Frontal cortex (tissue), 4 donors: ENCODE measurements around the gene KCND3. TPM values are rescaled to one million over a fixed set of nuclear protein-coding genes. Genes with fewer than 3 reads are reported as not detected.

Experiments used
- DNase-seq, 2 donors: peaks; one replicate each; pipeline ENCODE4 v3.0.0; 2012; ENCODE audit warnings: low spot score in 2 of 2
- FAIRE-seq: peaks from 2 replicates; lab custom pipeline; 2012; peaks lifted over from hg19 to GRCh38; lab: Jason Lieb, UNC
- total RNA-seq: library from RNA; depleted of rRNA; stranded (reverse); fragments of >200 nt; gene quantifications from one replicate; pipeline ENCODE4 v1.2.3, GENCODE V29; 2014
- donor health status: control.
- donor health status: control.
- donor health status: control.

Gene KCND3
- total RNA-seq, 1 donor from 2014 or later, result 10.6 TPM

GRCh38 chr1:111738436-111739193, 250.9 kb downstream of the KCND3 start:
- no peak for FAIRE-seq
- DNase-seq, result peak; percentile 54 to 63

- FAIRE-seq (no peak), DNase-seq (no peak)
Measured at GRCh38 chr1:111738133-111738435, 251.4 kb downstream of the KCND3 start.

GRCh38 chr1:111737216-111738132, 252.0 kb downstream of the KCND3 start:
- DNase-seq (no peak), FAIRE-seq (no peak)

GRCh38 chr1:111736548-111737215, 252.8 kb downstream of the KCND3 start:
- DNase-seq (peak in 1 of 2 donors; percentile 42), FAIRE-seq (no peak)

- DNase-seq (no peak), FAIRE-seq (no peak)
Measured at GRCh38 chr1:111735858-111736544, 253.5 kb downstream of the KCND3 start.

- FAIRE-seq (no peak), DNase-seq (no peak)
Measured at GRCh38 chr1:111735321-111735720, 254.1 kb downstream of the KCND3 start.

GRCh38 chr1:111734856-111735255, 254.6 kb downstream of the KCND3 start:
- FAIRE-seq (no peak), DNase-seq (no peak)

GRCh38 chr1:111734426-111734825, 255.0 kb downstream of the KCND3 start:
- FAIRE-seq (no peak), DNase-seq (no peak)

- DNase-seq (no peak), FAIRE-seq (no peak)
Measured at GRCh38 chr1:111733992-111734341, 255.5 kb downstream of the KCND3 start.

GRCh38 chr1:111733183-111733991, 256.1 kb downstream of the KCND3 start:
- DNase-seq (peak in 1 of 2 donors; percentile 46), FAIRE-seq (no peak)

GRCh38 chr1:111732718-111733117, 256.8 kb downstream of the KCND3 start:
- DNase-seq, result no peak
- FAIRE-seq, result no peak

GRCh38 chr1:111731956-111732355, 257.5 kb downstream of the KCND3 start:
- FAIRE-seq (no peak), DNase-seq (no peak)

- FAIRE-seq (no peak), DNase-seq (no peak)
Measured at GRCh38 chr1:111730706-111731105, 258.8 kb downstream of the KCND3 start.

GRCh38 chr1:111729946-111730681, 259.4 kb downstream of the KCND3 start:
- no peak for FAIRE-seq
- DNase-seq, result no peak

GRCh38 chr1:111729271-111729921, 260.1 kb downstream of the KCND3 start:
- no peak for DNase-seq
- no peak for FAIRE-seq

- DNase-seq (no peak), FAIRE-seq (no peak)
Measured at GRCh38 chr1:111727056-111727455, 262.4 kb downstream of the KCND3 start.

GRCh38 chr1:111725192-111725591, 264.3 kb downstream of the KCND3 start:
- no peak for FAIRE-seq
- peak in 1 of 2 donors; percentile 33 for DNase-seq

GRCh38 chr1:111723871-111724270, 265.6 kb downstream of the KCND3 start:
- no peak for FAIRE-seq

More at GRCh38 chr1:111723871-111724270, 265.6 kb downstream of the KCND3 start:
- DNase-seq, result no peak
